ENCODE measurements around the gene FIP1L1.
A peak's percentile ranks its signal among the peaks of the same experiment; 100 is the strongest.

FIP1L1 gene

GRCh38 chr4:53453385-53453784 lies 75.9 kb downstream of the FIP1L1 start:
- no peak overlapping the region for H3K4me3 ChIP-seq (ENCODE audit: low read depth, low read length)
- DNase-seq (ENCODE audit: low read depth) = no peak
- TF ChIP-seq CTCF (IDR thresholded peaks at IDR 0.05; ENCODE audit: control insufficient read depth, extremely low read depth, insufficient read depth) = no peak

GRCh38 chr4:53455766-53456165 lies 78.3 kb downstream of the FIP1L1 start:
- DNase-seq (ENCODE audit: low read depth) = peak; percentile 94
- no peak for TF ChIP-seq CTCF (IDR thresholded peaks at IDR 0.05; ENCODE audit: control insufficient read depth, extremely low read depth, insufficient read depth)
- H3K4me3 ChIP-seq (ENCODE audit: low read depth, low read length) = no peak overlapping the region

DNA sequence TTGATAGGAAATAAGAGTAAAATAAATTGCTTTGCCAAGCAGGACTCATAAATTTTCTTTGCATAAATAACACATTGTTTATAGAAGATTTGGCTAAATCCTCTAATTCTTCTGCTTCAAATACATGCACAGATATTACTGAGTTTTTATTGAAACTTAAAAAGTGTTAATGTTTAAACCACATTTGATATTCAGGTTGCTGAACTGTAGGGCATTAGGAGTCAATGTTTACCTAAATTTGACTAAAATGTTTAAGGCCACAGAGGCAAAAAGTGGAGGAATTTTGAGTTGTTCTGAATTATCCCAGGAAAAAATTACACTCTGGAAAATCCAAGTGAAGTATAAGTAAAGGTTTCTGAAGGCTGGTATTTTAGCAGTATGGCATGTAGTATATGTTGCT lies 78.7 kb downstream of the FIP1L1 start:
- no peak for DNase-seq (ENCODE audit: low read depth)
- H3K4me3 ChIP-seq (ENCODE audit: low read depth, low read length) = no peak overlapping the region
- TF ChIP-seq CTCF (IDR thresholded peaks at IDR 0.05; ENCODE audit: control insufficient read depth, extremely low read depth, insufficient read depth) = no peak

- TF ChIP-seq CTCF (IDR thresholded peaks at IDR 0.05; ENCODE audit: control insufficient read depth, extremely low read depth, insufficient read depth) = no peak
- H3K4me3 ChIP-seq (ENCODE audit: low read depth, low read length) = no peak overlapping the region
- no peak for DNase-seq (ENCODE audit: low read depth)
Measured at GRCh38 chr4:53459548-53459947, 82.1 kb downstream of the FIP1L1 start.

- DNase-seq (ENCODE audit: low read depth) = no peak
- TF ChIP-seq CTCF (IDR thresholded peaks at IDR 0.05; ENCODE audit: control insufficient read depth, extremely low read depth, insufficient read depth) = no peak
Measured at GRCh38 chr4:53461244-53461643, 83.8 kb downstream of the FIP1L1 start.

GRCh38 chr4:53463340-53463739 lies 85.9 kb downstream of the FIP1L1 start:
- no peak for DNase-seq (ENCODE audit: low read depth)
- no peak for TF ChIP-seq CTCF (IDR thresholded peaks at IDR 0.05; ENCODE audit: control insufficient read depth, extremely low read depth, insufficient read depth)
- H3K4me3 ChIP-seq (ENCODE audit: low read depth, low read length) = no peak overlapping the region

More at GRCh38 chr4:53461244-53461643, 83.8 kb downstream of the FIP1L1 start:
- H3K4me3 ChIP-seq (ENCODE audit: low read depth, low read length) = no peak overlapping the region

DNA sequence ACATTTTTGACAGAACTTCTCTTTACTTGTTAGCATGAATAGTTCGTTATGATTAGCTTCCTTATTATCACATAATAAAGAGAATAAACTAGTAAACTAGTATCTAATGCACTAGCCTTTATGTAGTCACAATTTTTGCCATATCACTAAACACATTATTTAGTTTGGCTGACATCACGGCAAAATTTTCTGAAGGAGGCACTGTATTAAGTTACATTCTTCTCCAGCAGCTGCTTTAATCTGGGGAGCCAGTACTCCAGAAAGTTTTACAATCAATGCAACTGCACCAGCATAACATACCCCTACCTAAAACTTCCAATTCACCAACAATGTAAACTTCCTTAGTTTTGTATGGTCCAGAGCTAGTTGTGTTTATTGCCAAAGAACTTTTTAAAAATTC lies 87.8 kb downstream of the FIP1L1 start:
- TF ChIP-seq CTCF (IDR thresholded peaks at IDR 0.05; ENCODE audit: control insufficient read depth, extremely low read depth, insufficient read depth) = no peak
- DNase-seq (ENCODE audit: low read depth) = no peak

More for the DNA sequence above, 87.8 kb downstream of the FIP1L1 start:
- no peak overlapping the region for H3K4me3 ChIP-seq (ENCODE audit: low read depth, low read length)
